Measurements from ENCODE around the gene EEF1AKMT3.

EEF1AKMT3 gene

GRCh38 chr12:57729321-57729844, 43.0 kb upstream of the EEF1AKMT3 start:
- H3K4me1 ChIP-seq (ENCODE audit: control insufficient read depth, insufficient read depth, low read length) = no peaks in the 10 kb centered on the region

DNA sequence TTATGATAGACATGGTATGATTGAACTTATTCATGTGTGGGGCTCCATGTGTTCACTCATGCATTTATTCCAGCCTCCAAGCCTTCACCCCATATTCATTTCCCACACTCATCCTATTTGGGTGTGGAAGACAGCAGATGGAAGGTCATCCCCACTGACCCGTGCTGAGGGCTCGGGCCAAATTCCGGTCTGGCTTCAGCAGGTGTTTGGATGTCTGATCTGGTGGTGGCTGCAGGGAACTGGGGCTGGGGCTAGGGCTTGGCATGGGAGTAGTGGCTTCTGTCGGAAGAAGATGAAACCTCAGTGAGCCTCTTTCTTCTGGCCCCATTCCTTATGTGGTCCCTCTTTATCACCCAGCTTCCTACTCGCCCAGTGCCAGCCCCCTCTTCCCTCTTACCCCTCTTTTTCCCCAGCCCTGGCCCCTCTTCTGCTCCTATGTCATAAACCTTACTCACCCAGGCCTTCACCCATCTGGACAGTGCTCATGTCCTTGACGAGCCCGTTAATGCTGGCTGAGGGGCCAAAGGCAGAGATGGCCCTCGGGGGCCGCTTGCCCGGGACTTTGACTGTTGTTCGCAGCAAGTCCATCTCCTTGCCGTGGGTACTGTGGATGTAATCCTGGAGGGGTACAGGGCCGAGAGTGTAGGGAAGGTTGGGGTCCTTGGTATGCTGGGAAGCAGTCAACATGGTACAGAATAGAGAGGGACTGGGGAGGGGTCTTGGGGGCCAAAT, 41.9 kb upstream of the EEF1AKMT3 start:
- Histone ChIP-seq H3K36me3 (ENCODE audit: control insufficient read depth, insufficient read depth, low read length) (no peaks in the 10 kb centered on the region), H3K4me3 (ENCODE audit: low read depth, low read length) (no peak overlapping the region), H3K9ac (ENCODE audit: low read depth, low read length) (no peak overlapping the region)

More at GRCh38 chr12:57729321-57729844, 43.0 kb upstream of the EEF1AKMT3 start:
- Histone ChIP-seq H3K27me3 (ENCODE audit: control insufficient read depth, insufficient read depth, low read length) (peaks cover 94% of the 10 kb centered on the region), H3K9me3 (ENCODE audit: control insufficient read depth, insufficient read depth, low read length) (no peaks in the 10 kb centered on the region), H3K36me3 (ENCODE audit: control insufficient read depth, insufficient read depth, low read length) (no peaks in the 10 kb centered on the region), H3K4me3 (ENCODE audit: low read depth, low read length) (no peak overlapping the region), H3K9ac (ENCODE audit: low read depth, low read length) (no peak overlapping the region)

DNA sequence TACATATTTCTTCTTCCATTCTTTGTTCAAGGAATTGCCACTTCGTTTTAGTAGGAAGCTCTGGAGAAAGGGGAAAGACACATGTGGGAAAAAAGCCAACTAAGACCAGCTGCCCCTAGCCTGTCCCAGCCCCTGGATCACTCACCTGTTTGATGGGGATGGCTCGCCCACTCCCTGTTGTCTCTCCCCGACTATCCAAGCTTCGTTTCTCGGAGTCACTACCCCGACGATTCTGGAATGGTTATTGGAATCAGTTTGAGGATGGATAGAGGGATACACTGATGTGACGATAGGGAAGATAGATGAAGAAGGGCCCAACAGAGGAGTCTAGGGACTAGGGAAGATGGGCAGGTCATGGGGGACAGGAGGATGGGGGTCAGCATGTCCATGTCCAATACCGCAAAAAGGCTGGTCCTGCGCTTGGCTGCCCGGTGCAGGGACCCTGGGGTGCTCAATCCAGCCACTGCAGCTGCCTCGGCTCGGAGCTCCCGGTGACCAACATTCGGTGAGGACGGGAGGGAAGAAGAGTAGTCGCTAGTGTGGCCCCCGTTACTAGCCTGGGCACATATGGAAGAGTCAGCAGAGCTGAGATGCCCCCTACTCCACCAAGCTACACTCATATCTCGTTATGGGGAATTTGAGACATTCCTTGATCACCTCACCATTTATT, 40.9 kb upstream of the EEF1AKMT3 start:
- Histone ChIP-seq H3K36me3 (ENCODE audit: control insufficient read depth, insufficient read depth, low read length) (no peaks in the 10 kb centered on the region), H3K9me3 (ENCODE audit: control insufficient read depth, insufficient read depth, low read length) (no peaks in the 10 kb centered on the region), H3K9ac (ENCODE audit: low read depth, low read length) (no peak overlapping the region), H3K4me1 (ENCODE audit: control insufficient read depth, insufficient read depth, low read length) (peaks cover 4% of the 10 kb centered on the region), H3K27me3 (ENCODE audit: control insufficient read depth, insufficient read depth, low read length) (peaks cover 98% of the 10 kb centered on the region), H3K4me3 (ENCODE audit: low read depth, low read length) (no peak overlapping the region)

More for the DNA sequence above, 41.9 kb upstream of the EEF1AKMT3 start:
- Histone ChIP-seq H3K4me1 (ENCODE audit: control insufficient read depth, insufficient read depth, low read length) (peaks cover under 1% of the 10 kb centered on the region), H3K27me3 (ENCODE audit: control insufficient read depth, insufficient read depth, low read length) (peaks cover 95% of the 10 kb centered on the region), H3K9me3 (ENCODE audit: control insufficient read depth, insufficient read depth, low read length) (no peaks in the 10 kb centered on the region)

GRCh38 chr12:57732270-57732669, 40.1 kb upstream of the EEF1AKMT3 start:
- Histone ChIP-seq H3K36me3 (ENCODE audit: control insufficient read depth, insufficient read depth, low read length) (no peaks in the 10 kb centered on the region), H3K9ac (ENCODE audit: low read depth, low read length) (no peak overlapping the region), H3K4me1 (ENCODE audit: control insufficient read depth, insufficient read depth, low read length) (peaks cover 6% of the 10 kb centered on the region), H3K27me3 (ENCODE audit: control insufficient read depth, insufficient read depth, low read length) (peaks cover 98% of the 10 kb centered on the region), H3K4me3 (ENCODE audit: low read depth, low read length) (no peak overlapping the region), H3K9me3 (ENCODE audit: control insufficient read depth, insufficient read depth, low read length) (no peaks in the 10 kb centered on the region)

DNA sequence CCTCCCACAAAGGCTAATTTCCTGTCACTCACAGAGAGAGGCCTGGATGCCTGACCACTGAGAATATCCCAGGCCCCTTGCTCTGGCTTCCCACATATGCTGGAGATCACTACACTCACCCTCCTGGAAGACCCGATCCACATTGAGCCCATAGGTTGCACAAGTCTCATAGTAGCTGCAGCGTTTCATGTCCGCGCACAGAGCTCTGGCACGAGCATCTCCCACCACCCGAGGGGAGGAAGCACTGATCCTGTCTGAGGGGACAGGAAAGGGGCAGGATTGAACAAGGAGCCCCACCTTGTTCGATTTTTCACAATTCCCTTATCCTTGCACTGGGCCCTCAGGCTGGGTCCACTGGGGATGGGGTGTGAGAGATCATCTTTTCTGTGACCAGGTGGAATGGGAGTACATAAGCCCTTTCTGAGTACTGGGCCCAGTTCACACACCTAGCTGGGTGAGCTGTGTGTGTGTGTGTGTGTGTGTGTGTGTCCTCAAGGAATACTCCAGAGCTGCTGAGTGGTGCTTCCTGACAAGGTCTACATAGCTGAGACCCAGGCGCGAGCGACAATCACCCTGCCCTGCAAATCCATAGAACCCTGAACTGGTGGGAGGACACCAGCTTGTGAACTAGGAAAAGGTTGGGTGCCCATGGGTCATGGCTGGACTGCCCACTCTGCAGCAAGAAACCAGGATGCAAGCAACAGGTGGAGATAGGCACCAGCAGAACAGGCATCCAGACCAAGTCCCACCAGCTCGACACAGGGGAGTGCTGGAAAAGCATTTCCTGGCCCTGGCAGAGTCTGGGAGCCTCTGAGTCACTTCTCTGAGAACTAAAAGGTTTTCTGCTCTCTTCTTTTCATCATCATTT, 39.5 kb upstream of the EEF1AKMT3 start:
- Histone ChIP-seq H3K36me3 (ENCODE audit: control insufficient read depth, insufficient read depth, low read length) (no peaks in the 10 kb centered on the region), H3K9ac (ENCODE audit: low read depth, low read length) (no peak overlapping the region), H3K27me3 (ENCODE audit: control insufficient read depth, insufficient read depth, low read length) (peaks cover 98% of the 10 kb centered on the region), H3K4me3 (ENCODE audit: low read depth, low read length) (no peak overlapping the region), H3K4me1 (ENCODE audit: control insufficient read depth, insufficient read depth, low read length) (peaks cover 6% of the 10 kb centered on the region), H3K9me3 (ENCODE audit: control insufficient read depth, insufficient read depth, low read length) (no peaks in the 10 kb centered on the region)

- Histone ChIP-seq H3K36me3 (ENCODE audit: control insufficient read depth, insufficient read depth, low read length) (no peaks in the 10 kb centered on the region), H3K9ac (ENCODE audit: low read depth, low read length) (no peak overlapping the region), H3K4me3 (ENCODE audit: low read depth, low read length) (no peak overlapping the region), H3K4me1 (ENCODE audit: control insufficient read depth, insufficient read depth, low read length) (peaks cover 6% of the 10 kb centered on the region), H3K9me3 (ENCODE audit: control insufficient read depth, insufficient read depth, low read length) (no peaks in the 10 kb centered on the region), H3K27me3 (ENCODE audit: control insufficient read depth, insufficient read depth, low read length) (peaks cover 92% of the 10 kb centered on the region)
Measured at GRCh38 chr12:57733928-57734327, 38.5 kb upstream of the EEF1AKMT3 start.

GRCh38 chr12:57734591-57734990, 37.8 kb upstream of the EEF1AKMT3 start:
- Histone ChIP-seq H3K4me1 (ENCODE audit: control insufficient read depth, insufficient read depth, low read length) (peaks cover 6% of the 10 kb centered on the region), H3K9me3 (ENCODE audit: control insufficient read depth, insufficient read depth, low read length) (no peaks in the 10 kb centered on the region), H3K4me3 (ENCODE audit: low read depth, low read length) (no peak overlapping the region), H3K9ac (ENCODE audit: low read depth, low read length) (no peak overlapping the region), H3K27me3 (ENCODE audit: control insufficient read depth, insufficient read depth, low read length) (peaks cover 93% of the 10 kb centered on the region), H3K36me3 (ENCODE audit: control insufficient read depth, insufficient read depth, low read length) (no peaks in the 10 kb centered on the region)

DNA sequence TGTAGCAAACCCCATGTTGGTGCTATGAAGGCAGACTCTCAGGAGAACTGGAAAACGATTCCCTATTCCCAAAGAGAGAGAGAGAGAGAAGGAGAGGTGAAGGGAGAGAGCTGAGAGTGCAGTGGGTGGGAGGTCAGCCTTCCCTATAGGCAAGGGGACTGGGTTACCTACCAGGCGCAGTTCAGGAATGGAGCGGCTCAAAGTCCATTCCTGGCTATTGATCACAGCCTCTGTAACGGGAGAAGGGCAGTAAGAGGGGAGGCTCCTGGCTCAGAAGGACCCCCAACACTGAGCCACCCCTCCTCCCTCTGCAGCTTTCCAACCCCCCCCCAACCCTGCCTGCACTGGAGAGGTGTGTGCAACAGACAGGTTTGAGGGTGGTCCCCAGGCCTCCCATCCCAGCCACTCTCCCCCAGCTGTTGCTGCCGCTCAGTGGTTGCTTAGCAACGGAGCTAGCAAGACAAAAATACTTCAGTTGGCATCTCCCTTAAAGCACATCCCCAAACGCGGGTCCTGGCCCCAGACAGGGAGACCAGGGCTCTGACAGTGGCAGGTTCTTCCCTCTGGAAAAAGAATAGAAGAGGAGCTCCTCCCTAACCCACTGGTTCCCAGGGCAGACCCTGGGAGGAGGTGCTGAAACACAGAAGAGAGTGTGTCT, 37.1 kb upstream of the EEF1AKMT3 start:
- H3K36me3 ChIP-seq (ENCODE audit: control insufficient read depth, insufficient read depth, low read length) = no peaks in the 10 kb centered on the region
- peaks cover 93% of the 10 kb centered on the region for H3K27me3 ChIP-seq (ENCODE audit: control insufficient read depth, insufficient read depth, low read length)
- peak overlapping the region; percentile 56 for H3K4me3 ChIP-seq (ENCODE audit: low read depth, low read length)
- H3K9ac ChIP-seq (ENCODE audit: low read depth, low read length) = no peak overlapping the region
- no peaks in the 10 kb centered on the region for H3K9me3 ChIP-seq (ENCODE audit: control insufficient read depth, insufficient read depth, low read length)
- peaks cover 6% of the 10 kb centered on the region for H3K4me1 ChIP-seq (ENCODE audit: control insufficient read depth, insufficient read depth, low read length)

DNA sequence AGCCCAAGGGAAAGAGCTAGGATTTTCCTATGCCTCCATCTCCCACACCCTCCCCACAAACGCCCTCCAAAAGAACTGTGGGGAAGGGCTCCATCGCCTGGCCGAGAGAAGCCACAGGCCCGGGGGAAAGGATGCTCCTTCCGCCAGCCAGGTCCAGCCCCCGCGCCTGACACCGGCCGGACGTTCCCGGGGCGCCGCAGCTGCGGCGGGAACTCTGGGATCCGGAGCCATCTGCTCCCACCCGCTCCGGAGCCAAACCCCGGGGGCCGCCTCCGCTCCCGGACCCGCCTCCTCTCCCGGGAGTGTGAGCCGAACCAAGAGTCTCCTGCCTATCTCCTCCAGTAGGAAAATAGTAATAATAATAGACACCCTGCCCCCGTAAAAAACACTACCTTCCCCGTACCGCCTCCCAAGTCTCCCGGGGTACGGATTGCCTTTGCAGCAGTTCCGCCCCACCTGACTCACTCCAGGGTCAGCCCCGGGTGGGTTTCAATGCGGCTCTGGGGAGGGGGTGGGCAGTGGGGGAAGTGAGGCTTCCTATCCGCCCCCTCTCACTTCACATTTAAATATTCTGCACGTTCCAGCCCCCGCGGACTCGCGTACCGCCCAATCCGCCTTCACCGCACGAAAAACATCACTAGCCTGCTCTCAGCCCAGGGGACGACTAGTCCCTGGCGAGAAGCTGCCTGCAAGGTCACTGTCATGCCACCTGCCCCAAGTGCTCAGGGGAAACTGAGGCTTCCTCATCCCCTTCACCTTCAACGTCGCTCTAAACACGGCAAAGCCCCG, 36.3 kb upstream of the EEF1AKMT3 start:
- Histone ChIP-seq H3K9me3 (ENCODE audit: control insufficient read depth, insufficient read depth, low read length) (no peaks in the 10 kb centered on the region), H3K4me3 (ENCODE audit: low read depth, low read length) (peak overlapping the region; percentile 56), H3K27me3 (ENCODE audit: control insufficient read depth, insufficient read depth, low read length) (peaks cover 93% of the 10 kb centered on the region), H3K36me3 (ENCODE audit: control insufficient read depth, insufficient read depth, low read length) (no peaks in the 10 kb centered on the region), H3K9ac (ENCODE audit: low read depth, low read length) (no peak overlapping the region), H3K4me1 (ENCODE audit: control insufficient read depth, insufficient read depth, low read length) (peaks cover 6% of the 10 kb centered on the region)

- Histone ChIP-seq H3K4me1 (ENCODE audit: control insufficient read depth, insufficient read depth, low read length) (peaks cover 6% of the 10 kb centered on the region), H3K9me3 (ENCODE audit: control insufficient read depth, insufficient read depth, low read length) (no peaks in the 10 kb centered on the region), H3K36me3 (ENCODE audit: control insufficient read depth, insufficient read depth, low read length) (no peaks in the 10 kb centered on the region), H3K4me3 (ENCODE audit: low read depth, low read length) (peak overlapping the region; percentile 56), H3K9ac (ENCODE audit: low read depth, low read length) (no peak overlapping the region), H3K27me3 (ENCODE audit: control insufficient read depth, insufficient read depth, low read length) (peaks cover 93% of the 10 kb centered on the region)
Measured at GRCh38 chr12:57736741-57737466, 35.5 kb upstream of the EEF1AKMT3 start.

Data from iPS-15b (cell line).